K562 (cell line): ENCODE measurements around the gene MAGT1. TPM values are rescaled to one million over a fixed set of nuclear protein-coding genes. Genes with fewer than 3 reads are reported as not detected.
A peak's percentile ranks its signal among the peaks of the same experiment; 100 is the strongest.
"Not testable (repeated sequence)": the region's sequence is repeated elsewhere in the genome, so short reads cannot be mapped to it uniquely, and the experiment has no call there.

Experiments used
- ATAC-seq: fragments of 200-7000 bp; cut with Tn5 transposase; 3 replicates; pipeline ENCODE4 v1.9.1; 2020; ENCODE audit warnings: moderate library complexity
- BruUV-seq: library from RNA; stranded (reverse); fragments of 400-500 nt; replicated peaks from 2 replicates; lab custom pipeline; 2021; lab: Mats Ljungman, UMichigan
- CTCF ChIA-PET: fragments of 300-600 bp; formaldehyde crosslinking; extraction: SDS; loops from one replicate; lab custom pipeline; 2021; ENCODE audit warnings: low intra/inter-chr PET ratio; lab: Yijun Ruan, JAX
- POLR2A ChIA-PET: fragments of 300-600, 350-650 bp; sonication (Branson Sonifier 250); formaldehyde crosslinking; extraction: SDS; loops from one replicate; lab custom pipeline; 2021; ENCODE audit warnings: antibody characterized with exemption, inconsistent platforms; lab: Yijun Ruan, JAX
- DNase-seq, 4 experiments: peaks; one replicate each; pipeline versions ENCODE4 v3.0.0 to v3.0.0-alpha.2; 2011 to 2018; ENCODE audit warnings: low spot score in 3 of 4, mixed read lengths in 3 of 4; ENCODE audit errors: extremely low read depth in 1 of 4
- FAIRE-seq: peaks from 2 replicates; lab custom pipeline; 2011; peaks lifted over from hg19 to GRCh38; lab: Jason Lieb, UNC
- H2AFZ ChIP-seq: 2 replicates; pipeline ENCODE4 v1.6.0; 2011; ENCODE audit warnings: low read depth, low read length, control low read depth, inconsistent platforms
- H3K27ac ChIP-seq: fragments of 200-600 bp; 3 replicates; pipeline ENCODE4 v1.8.0; 2011; ENCODE audit warnings: low read depth, mild to moderate bottlenecking, control low read depth, inconsistent platforms, low read length, moderate library complexity, mixed read lengths; ENCODE audit errors: extremely low read depth
- H3K27me3 ChIP-seq, 2 experiments: fragments of 300-600 bp in 1 of 2; 2 replicates in 1 of 2; 3 replicates in 1 of 2; pipeline versions ENCODE4 v1.6.0 to v1.8.0; 2011; ENCODE audit warnings: inconsistent platforms in 2 of 2, low read length in 2 of 2, mild to moderate bottlenecking in 1 of 2, mixed read lengths in 1 of 2, moderate library complexity in 1 of 2; ENCODE audit not compliant: control insufficient read depth in 2 of 2, insufficient read depth in 2 of 2
- H3K36me3 ChIP-seq: fragments of 300-600 bp; 3 replicates; pipeline ENCODE4 v1.8.0; 2011; ENCODE audit warnings: mild to moderate bottlenecking, low read length, inconsistent platforms; ENCODE audit not compliant: control insufficient read depth, insufficient read depth
- H3K4me1 ChIP-seq, 2 experiments: fragments of 200-600 bp in 1 of 2; replicated peaks in 1 of 2; 2 replicates in 1 of 2; 3 replicates in 1 of 2; pipeline versions ENCODE4 v1.5.1 to v1.8.0; 2011; ENCODE audit warnings: inconsistent platforms in 2 of 2, low read length in 2 of 2, mild to moderate bottlenecking in 1 of 2, mixed read lengths in 1 of 2, moderate library complexity in 1 of 2; ENCODE audit not compliant: control insufficient read depth in 2 of 2, insufficient read depth in 2 of 2
- H3K4me2 ChIP-seq: 2 replicates; pipeline ENCODE4 v1.6.1; 2011; ENCODE audit warnings: low read length, control low read depth, inconsistent platforms, mixed read lengths; ENCODE audit not compliant: insufficient read depth
- H3K4me3 ChIP-seq: fragments of 200-600 bp; sonication (generic), shearing (Covaris generic); 2 replicates; pipeline ENCODE4 v1.5.1; 2016; ENCODE audit warnings: control low read depth, inconsistent platforms
- H3K79me2 ChIP-seq: fragments of 200-600 bp; 3 replicates; pipeline ENCODE4 v1.8.0; 2011; ENCODE audit warnings: low read length, inconsistent platforms; ENCODE audit not compliant: control insufficient read depth, insufficient read depth
- H3K9ac ChIP-seq, 2 experiments: 2 replicates each; pipeline versions ENCODE4 v1.6.0 to v1.6.1; 2011; ENCODE audit warnings: low read depth in 2 of 2, low read length in 2 of 2, control low read depth in 1 of 2, inconsistent platforms in 1 of 2, mild to moderate bottlenecking in 1 of 2, mixed read lengths in 1 of 2; ENCODE audit not compliant: insufficient read depth in 1 of 2
- H3K9me1 ChIP-seq: one replicate; pipeline ENCODE4 v1.6.0; 2011; ENCODE audit warnings: inconsistent platforms, mild to moderate bottlenecking, low read length, moderate library complexity; ENCODE audit not compliant: control insufficient read depth, insufficient read depth
- H3K9me3 ChIP-seq: replicated peaks from 2 replicates; pipeline ENCODE4 v1.5.1; 2011; ENCODE audit warnings: low read depth, low read length, inconsistent platforms; ENCODE audit not compliant: control insufficient read depth, insufficient read depth
- H4K20me1 ChIP-seq: replicated peaks from 2 replicates; pipeline ENCODE4 v1.6.1; 2011; ENCODE audit warnings: low read length, inconsistent platforms, mixed read lengths; ENCODE audit not compliant: control insufficient read depth, insufficient read depth
- CEBPB ChIP-seq: fragments of 450-650 bp; IDR thresholded peaks from 2 replicates; pipeline ENCODE4 v1.6.1; 2016; ENCODE audit warnings: missing genetic modification characterization, missing compliant biosample characterization
- FOXP1 ChIP-seq: sonication (generic); formaldehyde crosslinking; IDR thresholded peaks from 2 replicates; pipeline ENCODE4 v1.8.0; 2022; ENCODE audit warnings: mild to moderate bottlenecking, missing genetic modification reagents
- HDGF ChIP-seq: fragments of 450-650 bp; IDR thresholded peaks from 2 replicates; pipeline ENCODE4 v1.6.1; 2016
- NCOA6 ChIP-seq: fragments of 450-650 bp; IDR thresholded peaks from 2 replicates; pipeline ENCODE4 v1.6.1; 2017; ENCODE audit warnings: mild to moderate bottlenecking
- NCOR1 ChIP-seq: fragments of 450-650 bp; IDR thresholded peaks from 2 replicates; pipeline ENCODE4 v1.6.1; 2016; ENCODE audit warnings: mild to moderate bottlenecking, moderate library complexity
- ZC3H4 ChIP-seq: sonication (generic); formaldehyde crosslinking; IDR thresholded peaks from 2 replicates; pipeline ENCODE4 v1.9.0; 2021; ENCODE audit warnings: missing genetic modification reagents, borderline replicate concordance
- ZNF707 ChIP-seq: fragments of 250-450 bp; sonication (Bioruptor Pico); conservative IDR thresholded peaks from 2 replicates; pipeline ENCODE4 v1.8.0; 2022; ENCODE audit warnings: inconsistent platforms, mild to moderate bottlenecking, moderate library complexity
- WGBS: fragments of 100-300 bp; shearing (Covaris generic); methylation state at CpG from one replicate; pipeline ENCODE4 v1.1.6; 2016; ENCODE audit warnings: low coverage, mixed read lengths; ENCODE audit not compliant: insufficient coverage; ENCODE audit errors: missing lambda C conversion rate; 5-methylcytosine and 5-hydroxymethylcytosine counted together
- in situ Hi-C: fragments of 300-500 bp; cut with MboI; formaldehyde crosslinking; loops from 4 replicates; pipeline ENCODE4 v1.15.0; 2018; ENCODE audit warnings: inconsistent platforms, mixed read lengths
- intact Hi-C: fragments of 100-400 bp; cut with micrococcal nuclease; formaldehyde crosslinking; loops from 2 replicates; pipeline ENCODE4 v1.14.2; 2022
- polyA plus RNA-seq, 8 experiments: library from polyadenylated mRNA; depleted of rRNA in 4 of 8; stranded (reverse) in 5 of 8; unstranded in 3 of 8; fragments of >200 nt; fragmentation: Nextera tagmentation in 2 of 8; fragmentation: Illumina TruSeq in 1 of 8; extraction: Ambion mirVana in 2 of 8; extraction: Trizol in 1 of 8; gene quantifications; 2 replicates each; pipeline versions ENCODE4 v1.2.1 to v1.2.3, GENCODE V29; 2011 to 2014; ENCODE audit warnings: inconsistent platforms in 1 of 8, missing spikeins in 1 of 8
- total RNA-seq, 7 experiments: library from RNA; depleted of rRNA in 6 of 7; stranded (reverse); fragments of >200 nt in 6 of 7; fragmentation: Illumina TruSeq in 2 of 7; extraction: Trizol in 2 of 7; gene quantifications; 2 replicates each; pipeline versions ENCODE4 v1.2.1 to v1.2.3, GENCODE V29; 2011 to 2021; ENCODE audit warnings: low replicate concordance in 1 of 7
- TF ChIP-seq, protein P1 (sequence below): sonication (generic); formaldehyde crosslinking; IDR thresholded peaks from 2 replicates; pipeline ENCODE4 v1.8.0; 2023; ENCODE audit warnings: missing genetic modification reagents, mild to moderate bottlenecking, borderline replicate concordance
- TF ChIP-seq, protein P2 (sequence below): fragments of 250-450 bp; sonication (Bioruptor Pico); IDR thresholded peaks from 2 replicates; pipeline ENCODE4 v1.9.0; 2021; ENCODE audit warnings: mild to moderate bottlenecking

The MAGT1 gene
- total and polyA plus RNA-seq, 9 of the 15 experiments (the other 6 are each of a cell fraction or from before 2014, with no cell fraction given): 15.5 to 46.2 (median 28.8) TPM

DNA sequence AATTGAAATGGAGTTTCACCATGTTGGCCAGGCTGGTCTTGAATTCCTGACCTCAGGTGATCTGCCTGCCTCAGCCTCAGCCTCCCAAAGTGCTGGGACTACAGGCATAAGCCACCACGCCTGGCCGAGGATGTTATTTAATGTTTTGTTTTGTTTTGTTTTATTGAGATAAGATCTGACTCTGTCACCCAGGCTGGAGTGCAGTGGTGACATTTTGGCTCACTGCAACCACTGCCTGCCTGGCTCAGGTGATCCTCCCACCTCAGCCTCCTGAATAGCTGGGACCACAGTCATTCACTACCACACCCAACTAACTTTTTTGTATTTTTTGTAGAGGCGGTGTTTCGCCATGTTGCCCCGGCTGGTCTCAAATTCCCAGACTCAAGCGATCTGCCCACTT is 49.8 kb upstream of the MAGT1 start:
- intact Hi-C loops, DNase-seq, H3K4me3 ChIP-seq, H4K20me1 ChIP-seq, H2AFZ ChIP-seq, H3K27ac ChIP-seq, FAIRE-seq, in situ Hi-C loops, H3K9ac ChIP-seq, BruUV-seq, H3K27me3 ChIP-seq, H3K4me1 ChIP-seq, H3K4me2 ChIP-seq, H3K36me3 ChIP-seq, H3K9me3 ChIP-seq, H3K9me1 ChIP-seq, CTCF ChIA-PET: not testable (repeated sequence)
- 37% methylated on average over 5 of the region's 6 CpGs for WGBS
- peaks cover 78% of the 10 kb centered on the region for H3K79me2 ChIP-seq
- POLR2A ChIA-PET: interaction anchor here (1.1 kb wide), 1 partner anchor 19 kb away, joined by 3 read pairs; no protein-coding TSS in a partner anchor
- peak; percentile 37; the same call in 1 of the 3 replicates for ATAC-seq

DNA sequence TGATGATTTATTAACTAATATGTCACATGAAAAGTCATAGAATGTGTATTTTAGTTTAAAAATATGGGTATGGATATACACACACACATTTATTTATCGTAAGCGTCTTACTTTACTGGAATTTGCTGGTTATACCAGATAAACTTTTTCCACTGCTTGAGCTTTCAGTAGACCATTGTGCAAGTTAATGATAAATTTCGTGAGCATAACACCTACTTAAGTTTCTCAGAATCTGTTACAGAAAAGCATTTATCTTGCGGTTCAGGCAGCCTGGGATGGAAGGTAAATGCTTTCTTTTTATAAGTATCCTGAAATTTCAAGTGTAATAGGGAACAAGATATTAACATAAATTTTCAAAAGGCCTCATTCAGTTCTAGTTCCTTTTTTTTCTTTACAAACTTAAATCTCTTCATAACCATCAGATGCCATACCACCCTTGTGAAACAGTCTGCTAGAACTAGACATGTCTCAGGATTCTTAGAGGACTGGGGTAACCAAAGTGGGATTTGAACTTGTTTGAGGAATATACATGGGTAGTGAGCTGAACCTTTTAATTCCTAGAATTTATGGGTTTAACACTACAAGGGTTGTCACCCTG is 42.9 kb upstream of the MAGT1 start:
- intact Hi-C loops: no loop called here
- no TSS peak for BruUV-seq
- Histone ChIP-seq H3K9me3 (no peaks in the 10 kb centered on the region), H3K9ac (peak overlapping the region in 1 of 2 experiments; percentile 25; a peak in 1 of 4 replicates), H3K79me2 (peaks cover 91% of the 10 kb centered on the region), H3K4me3 (no peak overlapping the region), H3K27ac (peak overlapping the region; percentile 63), H3K9me1 (no peaks in the 10 kb centered on the region), H4K20me1 (no peaks in the 10 kb centered on the region), H3K36me3 (peaks cover 2% of the 10 kb centered on the region; the same call in 1 of the 3 replicates), H3K4me1 (peaks cover 0 to 6% of the 10 kb centered on the region in 2 experiments; a peak in 3 of 5 replicates), H3K27me3 (no peaks in the 10 kb centered on the region), H3K4me2 (peak overlapping the region; percentile 45), H2AFZ (no peak overlapping the region)
- FAIRE-seq (peak; percentile 23), ATAC-seq (peak; percentile 47), DNase-seq (peak in 1 of 4 experiments; percentile 49)
- in situ Hi-C loops: no loop called here
- WGBS: 0% methylated on average over 4 of the region's 4 CpGs
- ChIA-PET CTCF (no interaction called here), POLR2A (no interaction called here)
- TF ChIP-seq NCOR1 (peak; percentile 81), FOXP1 (CRISPR knock-in tag) (no peak), HDGF (no peak), ZNF707 (CRISPR knock-in tag) (no peak), ZC3H4 (no peak), NCOA6 (no peak), CEBPB (tag) (no peak)
- TF ChIP-seq, protein P1, sequence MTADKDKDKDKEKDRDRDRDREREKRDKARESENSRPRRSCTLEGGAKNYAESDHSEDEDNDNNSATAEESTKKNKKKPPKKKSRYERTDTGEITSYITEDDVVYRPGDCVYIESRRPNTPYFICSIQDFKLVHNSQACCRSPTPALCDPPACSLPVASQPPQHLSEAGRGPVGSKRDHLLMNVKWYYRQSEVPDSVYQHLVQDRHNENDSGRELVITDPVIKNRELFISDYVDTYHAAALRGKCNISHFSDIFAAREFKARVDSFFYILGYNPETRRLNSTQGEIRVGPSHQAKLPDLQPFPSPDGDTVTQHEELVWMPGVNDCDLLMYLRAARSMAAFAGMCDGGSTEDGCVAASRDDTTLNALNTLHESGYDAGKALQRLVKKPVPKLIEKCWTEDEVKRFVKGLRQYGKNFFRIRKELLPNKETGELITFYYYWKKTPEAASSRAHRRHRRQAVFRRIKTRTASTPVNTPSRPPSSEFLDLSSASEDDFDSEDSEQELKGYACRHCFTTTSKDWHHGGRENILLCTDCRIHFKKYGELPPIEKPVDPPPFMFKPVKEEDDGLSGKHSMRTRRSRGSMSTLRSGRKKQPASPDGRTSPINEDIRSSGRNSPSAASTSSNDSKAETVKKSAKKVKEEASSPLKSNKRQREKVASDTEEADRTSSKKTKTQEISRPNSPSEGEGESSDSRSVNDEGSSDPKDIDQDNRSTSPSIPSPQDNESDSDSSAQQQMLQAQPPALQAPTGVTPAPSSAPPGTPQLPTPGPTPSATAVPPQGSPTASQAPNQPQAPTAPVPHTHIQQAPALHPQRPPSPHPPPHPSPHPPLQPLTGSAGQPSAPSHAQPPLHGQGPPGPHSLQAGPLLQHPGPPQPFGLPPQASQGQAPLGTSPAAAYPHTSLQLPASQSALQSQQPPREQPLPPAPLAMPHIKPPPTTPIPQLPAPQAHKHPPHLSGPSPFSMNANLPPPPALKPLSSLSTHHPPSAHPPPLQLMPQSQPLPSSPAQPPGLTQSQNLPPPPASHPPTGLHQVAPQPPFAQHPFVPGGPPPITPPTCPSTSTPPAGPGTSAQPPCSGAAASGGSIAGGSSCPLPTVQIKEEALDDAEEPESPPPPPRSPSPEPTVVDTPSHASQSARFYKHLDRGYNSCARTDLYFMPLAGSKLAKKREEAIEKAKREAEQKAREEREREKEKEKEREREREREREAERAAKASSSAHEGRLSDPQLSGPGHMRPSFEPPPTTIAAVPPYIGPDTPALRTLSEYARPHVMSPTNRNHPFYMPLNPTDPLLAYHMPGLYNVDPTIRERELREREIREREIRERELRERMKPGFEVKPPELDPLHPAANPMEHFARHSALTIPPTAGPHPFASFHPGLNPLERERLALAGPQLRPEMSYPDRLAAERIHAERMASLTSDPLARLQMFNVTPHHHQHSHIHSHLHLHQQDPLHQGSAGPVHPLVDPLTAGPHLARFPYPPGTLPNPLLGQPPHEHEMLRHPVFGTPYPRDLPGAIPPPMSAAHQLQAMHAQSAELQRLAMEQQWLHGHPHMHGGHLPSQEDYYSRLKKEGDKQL (CRISPR knock-in tag): no peak
- TF ChIP-seq, protein P2, sequence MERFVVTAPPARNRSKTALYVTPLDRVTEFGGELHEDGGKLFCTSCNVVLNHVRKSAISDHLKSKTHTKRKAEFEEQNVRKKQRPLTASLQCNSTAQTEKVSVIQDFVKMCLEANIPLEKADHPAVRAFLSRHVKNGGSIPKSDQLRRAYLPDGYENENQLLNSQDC (CRISPR knock-in tag): no peak
